Measurements from ENCODE around the gene CCDC88B. TPM values are rescaled to one million over a fixed set of nuclear protein-coding genes. Genes with fewer than 3 reads are reported as not detected.

Gene CCDC88B
- polyA plus RNA-seq, 1 experiment, result 0.66 TPM

GRCh38 chr11:64369440-64370421, 29.7 kb downstream of the CCDC88B start:
- ChIA-PET POLR2A (no interaction called here), CTCF (interaction anchor here (1.0 to 1.3 kb wide), 2 partner anchors 69 to 79 kb away, joined by 3 read pairs; partner anchors contain the start of gene CATSPERZ)
- Histone ChIP-seq H3K27me3 (ENCODE audit: control insufficient read depth, insufficient read depth, low read length) (no peaks in the 10 kb centered on the region), H3K4me3 (ENCODE audit: low read depth, low read length) (no peak overlapping the region), H3K36me3 (ENCODE audit: control insufficient read depth, insufficient read depth, low read length) (peaks cover 24% of the 10 kb centered on the region)
- no peak for DNase-seq (ENCODE audit: low read depth)
- TF ChIP-seq CTCF (IDR thresholded peaks at IDR 0.05; ENCODE audit: insufficient read depth, low read depth, low read length), result no peak

DNA sequence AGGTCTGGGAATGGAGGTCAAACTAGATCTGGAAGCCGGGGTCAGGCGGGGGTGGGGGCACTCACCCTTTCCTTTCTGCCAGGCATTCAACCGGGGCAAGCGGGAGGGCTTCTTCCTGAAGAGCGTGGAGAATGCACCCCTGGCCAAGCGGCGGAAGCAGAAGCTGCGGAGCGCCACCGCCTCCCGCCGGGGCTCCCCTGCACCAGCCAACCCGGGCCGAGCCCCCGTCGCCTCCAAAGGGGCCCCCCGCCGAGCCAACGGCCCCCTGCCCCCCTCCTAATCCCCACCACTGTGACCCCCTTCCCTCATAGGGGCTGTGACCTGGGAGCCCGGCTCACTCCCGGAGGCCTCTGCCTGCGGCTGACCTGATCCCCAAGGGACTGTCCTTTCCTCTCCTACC, 31.2 kb downstream of the CCDC88B start:
- Histone ChIP-seq H3K4me3 (ENCODE audit: low read depth, low read length) (no peak overlapping the region), H3K27me3 (ENCODE audit: control insufficient read depth, insufficient read depth, low read length) (no peaks in the 10 kb centered on the region), H3K36me3 (ENCODE audit: control insufficient read depth, insufficient read depth, low read length) (peaks cover 17% of the 10 kb centered on the region)
- CTCF ChIA-PET, result no interaction called here
- no peak for DNase-seq (ENCODE audit: low read depth)
- POLR2A ChIA-PET, result interaction anchor here (0.5 kb wide), 1 partner anchor 58 kb away, joined by 3 read pairs; no protein-coding TSS in a partner anchor
- no peak for TF ChIP-seq CTCF (IDR thresholded peaks at IDR 0.05; ENCODE audit: insufficient read depth, low read depth, low read length)

DNA sequence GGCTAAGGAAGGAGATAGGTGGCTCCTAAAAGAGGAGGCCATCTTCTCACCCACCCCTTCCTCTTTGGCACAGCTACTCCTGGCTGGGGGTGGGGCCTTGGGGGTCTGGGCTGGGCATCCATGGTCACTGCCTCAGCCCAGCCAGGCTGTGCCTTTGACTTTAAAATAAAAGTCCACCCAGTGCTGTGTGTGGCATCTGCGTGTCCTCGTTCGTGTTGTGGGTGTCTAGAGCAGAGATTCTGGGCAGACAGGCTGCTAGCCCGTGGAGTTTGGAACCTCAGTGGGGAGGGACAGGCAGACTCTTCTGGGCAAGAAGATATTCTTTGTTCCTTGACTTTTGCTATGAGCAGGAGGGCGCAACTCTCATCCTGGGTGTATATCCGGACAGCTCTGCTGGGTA, 32.0 kb downstream of the CCDC88B start:
- ChIA-PET CTCF (interaction anchor here (1.0 to 1.3 kb wide), 2 partner anchors 17 to 77 kb away, joined by 3 to 4 read pairs; no protein-coding TSS in a partner anchor), POLR2A (interaction anchor here (0.5 kb wide), 1 partner anchor 57 kb away, joined by 3 read pairs; no protein-coding TSS in a partner anchor)
- TF ChIP-seq CTCF (IDR thresholded peaks at IDR 0.05; ENCODE audit: insufficient read depth, low read depth, low read length), result no peak
- no peak for DNase-seq (ENCODE audit: low read depth)
- Histone ChIP-seq H3K36me3 (ENCODE audit: control insufficient read depth, insufficient read depth, low read length) (peaks cover 16% of the 10 kb centered on the region), H3K27me3 (ENCODE audit: control insufficient read depth, insufficient read depth, low read length) (no peaks in the 10 kb centered on the region), H3K4me3 (ENCODE audit: low read depth, low read length) (no peak overlapping the region)

GRCh38 chr11:64372802-64373597, 33.0 kb downstream of the CCDC88B start:
- no peak for DNase-seq (ENCODE audit: low read depth)
- no peak for TF ChIP-seq CTCF (IDR thresholded peaks at IDR 0.05; ENCODE audit: insufficient read depth, low read depth, low read length)
- POLR2A ChIA-PET, result no interaction called here
- peaks cover 12% of the 10 kb centered on the region for H3K36me3 ChIP-seq (ENCODE audit: control insufficient read depth, insufficient read depth, low read length)
- no peak overlapping the region for H3K4me3 ChIP-seq (ENCODE audit: low read depth, low read length)
- CTCF ChIA-PET, result interaction anchor here (1.0 to 1.3 kb wide), 3 partner anchors 18 to 76 kb away, joined by 3 to 4 read pairs (median 3); no protein-coding TSS in a partner anchor
- H3K27me3 ChIP-seq (ENCODE audit: control insufficient read depth, insufficient read depth, low read length), result no peaks in the 10 kb centered on the region

All from BJ (cell line).